Activated CD4-positive, CD25-positive, alpha-beta regulatory T cell treated with anti-CD3 and anti-CD28 coated beads, Interleukin-2, amount 50 U/mL, for 16 hours (primary cell): ENCODE measurements around the gene DLK2.
"Not testable (repeated sequence)": the region's sequence is repeated elsewhere in the genome, so short reads cannot be mapped to it uniquely, and the experiment has no call there.

Experiments used
- DNase-seq: peaks from one replicate; pipeline ENCODE4 v3.0.0-alpha.2; 2020; ENCODE audit warnings: low read depth, low spot score

DLK2 gene

DNA sequence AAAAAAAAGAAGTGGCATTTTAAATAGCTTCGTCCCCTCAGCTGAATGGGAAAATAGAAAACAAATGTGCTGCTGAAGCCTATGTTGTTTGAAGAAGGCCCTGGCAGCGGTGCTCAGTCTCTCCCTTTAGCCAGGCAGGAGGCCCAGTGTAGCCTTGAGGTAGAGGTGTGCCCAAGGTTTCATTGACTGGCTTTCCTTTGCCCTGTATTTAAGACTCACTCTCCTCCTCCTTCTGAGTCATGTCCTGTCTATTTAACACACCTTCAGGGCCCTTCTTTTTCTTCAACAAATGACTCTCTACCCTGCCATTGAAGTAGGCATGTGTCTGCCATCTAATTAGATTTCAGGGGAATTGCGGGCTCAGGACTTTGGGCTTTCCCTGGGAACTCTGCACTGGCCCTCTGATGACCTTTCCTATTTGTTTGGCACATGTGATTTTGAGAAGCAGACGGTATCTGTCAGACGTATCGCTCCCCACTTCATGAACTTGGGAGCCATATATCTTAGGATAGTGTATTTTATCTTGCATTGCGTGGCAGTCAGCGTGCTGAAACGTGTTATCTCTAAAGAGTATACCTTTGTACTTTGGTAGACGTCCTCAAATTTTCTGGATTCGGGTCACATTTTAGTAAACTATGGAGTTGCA is 26.4 kb upstream of the DLK2 start:
- DNase-seq, result no peak

DNA sequence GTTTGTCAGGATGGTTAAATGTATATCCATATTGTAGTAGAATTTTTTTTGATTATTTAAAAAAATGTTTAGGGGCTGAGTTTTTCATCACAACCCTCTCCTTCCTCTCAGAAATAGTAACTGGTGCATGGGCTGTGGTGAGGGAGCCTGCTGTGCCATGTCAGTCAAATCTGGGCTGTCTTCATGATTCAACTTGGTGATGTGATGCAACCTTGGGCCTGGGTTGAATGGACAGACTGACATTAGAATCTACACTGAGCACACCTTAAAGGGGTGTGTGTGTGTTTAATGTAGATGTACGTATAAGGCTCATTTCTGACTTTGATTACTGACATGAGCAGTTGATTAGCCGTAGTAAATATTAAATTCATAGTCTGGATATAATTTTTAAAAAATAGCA is 25.7 kb upstream of the DLK2 start:
- DNase-seq, result no peak

DNA sequence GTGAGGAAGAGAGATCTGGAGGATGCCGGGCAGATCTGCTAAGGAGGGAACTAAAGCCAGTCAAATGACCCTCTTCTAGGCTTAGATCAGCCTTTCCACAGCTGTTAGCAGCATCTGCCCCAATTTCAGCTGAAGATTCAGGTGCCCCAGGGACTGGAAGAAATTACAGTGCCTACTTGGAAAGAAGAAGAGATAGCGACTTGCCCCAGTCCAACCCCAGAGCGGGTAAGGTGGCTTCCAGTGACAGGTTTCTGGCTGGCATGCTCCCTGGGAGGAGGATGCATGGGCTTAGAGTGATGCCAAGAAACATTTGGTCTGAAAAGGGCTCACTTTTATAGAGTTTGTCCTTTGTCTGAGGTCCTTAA is 22.6 kb upstream of the DLK2 start:
- DNase-seq, result no peak

DNA sequence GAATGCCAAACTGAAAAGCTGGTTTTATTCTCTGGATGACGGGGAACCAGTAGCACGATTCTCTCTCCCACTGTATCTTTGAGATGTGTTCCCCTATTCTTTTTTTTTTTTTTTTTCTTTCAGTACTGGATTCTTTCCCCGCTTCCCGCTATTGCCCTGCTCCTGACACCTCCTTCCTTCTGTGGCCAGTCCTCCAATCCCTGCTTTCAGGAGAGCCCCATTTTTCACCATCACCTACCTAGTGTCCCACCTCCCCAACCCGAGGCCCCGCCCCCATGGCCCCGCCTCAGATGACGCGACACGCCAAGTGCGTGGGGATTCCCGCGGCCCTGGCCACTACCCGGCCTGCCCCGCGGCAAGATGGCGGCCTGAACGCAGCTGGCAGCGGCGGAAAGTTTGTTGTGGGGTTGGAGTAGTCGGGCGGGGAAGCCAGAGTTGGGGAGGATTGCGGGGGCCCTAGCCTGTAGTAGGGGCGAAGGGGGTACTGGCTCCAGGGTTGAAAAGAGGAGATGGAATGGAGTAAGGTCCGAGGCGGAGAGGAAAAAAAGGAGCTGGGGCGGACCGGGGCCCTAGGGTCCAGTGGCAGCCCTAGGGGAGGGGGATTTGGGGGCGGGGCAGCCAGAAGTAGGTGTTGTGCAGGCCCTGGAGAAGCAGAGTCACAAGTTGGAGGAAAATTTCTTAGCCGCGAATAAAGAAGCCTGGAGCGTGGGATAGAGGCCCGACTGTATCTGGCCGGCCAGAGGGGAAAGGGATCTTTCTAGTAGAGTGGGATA is 22.1 kb upstream of the DLK2 start, which contains the start of gene TJAP1:
Gene TJAP1, plus strand, starts transcription at position 336 of the 773 bp plus-strand sequence. CDS start 21,432 bp downstream, outside the sequence.
- DNase-seq, result peak; percentile 92

DNA sequence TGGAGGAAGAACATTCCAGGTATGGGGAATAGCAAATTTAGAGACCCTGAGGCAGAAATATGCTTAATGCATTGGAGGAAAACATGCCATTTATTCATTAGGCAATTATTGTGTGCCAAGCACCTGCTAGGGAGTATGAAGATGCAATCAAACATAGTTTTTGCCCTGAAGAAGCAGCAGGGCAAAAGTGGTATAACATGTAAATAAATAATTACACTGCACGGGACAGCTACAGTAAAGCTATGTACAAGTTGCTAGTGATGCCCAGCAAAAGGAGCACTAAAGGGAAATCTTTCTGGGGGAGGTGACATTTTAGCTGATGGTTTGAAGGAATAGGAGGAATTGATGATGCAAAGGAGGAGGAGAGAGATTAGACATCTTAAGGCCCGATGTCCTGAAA is 21.4 kb upstream of the DLK2 start:
- DNase-seq, result no peak

DNA sequence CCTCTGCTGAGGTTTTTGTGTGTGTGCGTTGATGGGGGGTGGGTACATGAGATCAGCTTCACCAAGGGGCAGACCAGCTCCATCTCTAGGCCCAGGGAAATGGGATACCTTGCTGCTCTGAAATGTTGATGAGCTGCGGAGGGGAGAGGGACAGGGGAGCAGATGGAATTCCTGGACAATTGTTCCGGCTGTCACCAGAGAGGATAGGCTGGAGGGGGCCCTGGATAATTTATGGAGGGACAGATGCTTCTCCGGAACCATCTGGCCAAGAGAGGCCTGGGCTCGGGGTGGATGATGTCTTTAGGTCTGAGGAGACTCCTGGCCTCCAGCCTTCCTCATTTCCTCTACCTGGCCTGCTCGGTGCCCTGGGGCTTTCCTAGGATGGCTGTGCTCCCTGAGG is 20.2 kb upstream of the DLK2 start:
- no peak for DNase-seq

DNA sequence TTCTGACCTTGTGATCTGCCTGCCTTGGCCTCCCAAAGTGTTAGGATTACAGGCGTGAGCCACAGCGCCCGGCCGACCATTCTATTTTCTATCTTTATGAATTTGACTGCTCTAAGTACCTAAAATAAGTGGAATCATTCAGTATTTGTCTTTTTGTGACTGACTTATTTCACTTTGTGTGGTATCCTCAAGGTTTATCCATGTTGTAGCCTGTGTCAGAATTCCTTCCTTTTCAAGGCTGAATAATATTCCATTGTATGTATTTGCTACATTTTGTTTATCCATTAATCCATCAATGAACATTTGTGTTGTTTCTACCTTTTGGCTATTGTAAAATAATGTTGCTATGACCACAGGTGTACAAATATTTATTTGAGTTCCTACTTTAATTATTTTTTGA is 17.2 kb upstream of the DLK2 start:
- DNase-seq, result no peak

DNA sequence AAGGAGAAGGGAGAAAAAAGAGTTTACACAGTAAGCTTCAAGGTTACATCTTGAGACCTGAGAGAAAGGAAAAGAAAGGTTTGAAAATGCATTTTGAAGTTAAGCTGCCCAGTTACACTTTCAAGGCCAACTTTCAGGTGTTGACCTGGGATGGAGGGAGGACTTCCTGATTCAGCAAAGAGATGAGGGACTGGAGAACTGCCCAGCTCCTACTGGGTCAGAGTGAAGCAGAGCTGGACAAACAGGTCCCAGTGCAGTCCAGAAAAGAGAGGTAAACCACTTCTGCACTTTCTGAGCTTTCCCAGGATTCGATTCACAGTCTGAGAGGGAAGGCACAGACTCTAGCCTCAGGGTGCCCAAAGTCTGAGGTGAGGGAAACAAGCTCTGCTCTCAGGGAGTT is 16.1 kb upstream of the DLK2 start:
- DNase-seq, result no peak

DNA sequence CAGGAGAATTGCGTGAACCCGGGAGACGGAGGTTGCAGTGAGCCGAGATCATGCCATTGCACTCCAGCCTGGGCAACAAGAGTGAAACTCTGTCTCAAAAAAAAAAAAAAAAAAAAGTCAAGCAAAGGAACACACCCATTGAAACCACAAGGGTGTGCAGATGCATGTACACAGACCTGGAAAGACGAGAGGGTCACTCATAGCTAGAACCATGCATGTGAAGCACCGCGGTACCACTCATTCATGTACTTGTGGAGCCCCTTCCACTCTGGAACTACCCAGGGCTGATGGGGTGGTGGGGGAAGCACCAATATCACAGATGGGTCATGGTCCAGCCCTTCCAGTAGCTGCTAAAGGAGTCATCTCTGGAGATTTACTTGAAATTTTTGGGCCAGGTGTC is 14.6 kb upstream of the DLK2 start:
- DNase-seq, result no peak

DNA sequence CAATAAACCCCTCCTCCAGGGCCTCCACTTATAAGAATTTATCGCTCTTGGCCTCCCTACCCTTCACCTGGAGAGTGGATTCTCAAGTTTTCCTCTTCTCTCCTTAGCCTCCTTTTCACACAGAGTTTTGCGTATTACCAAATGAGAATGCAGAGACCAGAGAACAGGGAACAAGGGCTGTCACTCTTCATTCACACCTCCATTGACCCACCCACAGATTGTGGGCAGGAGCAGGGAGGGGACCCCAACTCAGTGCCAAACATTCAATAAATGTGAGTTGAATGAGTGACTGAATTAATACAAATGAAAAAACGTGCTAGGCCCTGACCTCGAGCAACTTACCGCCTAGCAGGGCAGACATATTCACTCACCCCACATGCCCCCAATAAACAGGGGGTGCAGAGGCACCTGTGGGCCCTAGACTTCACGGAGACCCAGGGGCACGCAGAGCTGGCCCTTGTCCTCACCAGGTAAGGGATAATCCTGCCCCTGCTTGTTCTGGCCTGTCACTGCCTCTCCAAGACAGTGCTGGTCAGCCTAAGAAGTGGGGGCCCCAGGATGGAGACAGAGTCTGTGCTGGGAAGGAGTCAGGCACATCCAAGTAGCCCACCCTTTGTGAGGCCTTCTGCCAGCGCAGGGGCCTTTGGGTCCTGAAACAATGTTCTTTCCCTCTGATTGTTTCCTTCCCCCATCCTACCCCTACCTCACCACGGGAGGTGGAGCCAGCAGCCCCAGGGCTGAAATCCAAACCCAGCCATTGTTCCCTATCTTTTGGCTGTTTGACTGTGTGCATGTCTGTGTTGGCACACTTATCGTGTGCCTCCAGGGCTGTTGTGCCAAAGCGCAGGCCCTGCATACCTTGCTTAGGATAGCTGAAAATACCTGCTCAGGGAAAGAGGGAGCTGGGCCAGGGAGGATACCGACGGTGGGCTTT is 13.7 kb upstream of the DLK2 start:
- DNase-seq, result no peak

DNA sequence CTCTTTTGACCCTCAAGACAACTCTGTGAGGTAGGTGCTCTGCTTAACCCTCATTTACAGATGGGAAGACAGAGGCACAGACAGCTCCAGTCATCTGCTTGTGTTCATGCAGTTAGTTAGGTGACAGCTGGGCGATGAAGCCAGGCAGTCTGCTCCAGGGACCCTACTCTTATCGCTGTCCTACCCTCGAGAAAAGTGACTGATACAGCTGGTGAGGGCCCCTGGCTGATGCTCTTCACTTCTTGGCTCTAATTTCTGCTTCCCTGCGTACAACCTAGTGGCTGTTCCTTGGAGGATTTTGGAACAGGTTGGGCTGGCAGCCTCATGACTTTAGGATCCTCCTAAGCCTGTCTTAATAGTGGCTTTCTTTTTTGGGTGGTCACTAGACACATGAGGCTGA is 12.9 kb upstream of the DLK2 start:
- DNase-seq, result no peak

DNA sequence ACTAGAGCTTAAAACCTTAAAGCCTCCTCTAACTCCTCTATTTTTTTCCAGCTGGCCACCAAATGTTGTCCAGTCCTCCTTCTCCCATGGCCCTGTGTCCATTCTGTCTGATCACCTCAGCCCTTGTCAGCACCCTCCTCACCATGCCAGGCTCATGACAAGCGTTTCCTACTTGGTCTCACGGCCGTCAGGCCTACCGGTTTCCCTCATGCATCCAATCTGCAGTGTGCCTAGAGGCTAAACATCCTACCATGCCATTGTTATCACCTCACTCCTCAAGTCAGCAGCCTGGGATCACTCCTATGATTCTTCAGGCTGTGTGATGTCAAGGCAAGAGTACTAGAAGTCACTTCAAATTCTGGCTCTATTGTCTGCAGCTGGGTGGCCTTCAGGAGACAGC is 12.4 kb upstream of the DLK2 start:
- no peak for DNase-seq

DNA sequence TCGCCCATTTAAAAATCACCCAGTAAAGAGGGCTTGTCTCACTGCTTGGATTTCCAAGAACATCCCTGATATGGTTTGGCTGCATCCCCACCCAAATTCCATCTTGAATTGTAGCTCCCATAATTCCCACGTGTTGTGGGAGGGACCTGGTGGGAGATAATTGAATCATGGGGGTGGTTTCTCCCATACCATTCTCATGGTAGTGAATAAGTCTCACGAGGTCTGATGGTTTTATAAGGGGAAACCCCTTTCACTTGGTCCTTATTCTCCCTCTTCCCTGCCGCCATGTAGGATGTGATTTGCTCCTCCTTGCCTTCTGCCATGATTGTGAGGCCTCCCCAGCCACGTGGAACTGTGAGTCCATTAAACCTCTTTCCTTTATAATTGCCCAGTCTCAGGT is 11.9 kb upstream of the DLK2 start:
- not testable (repeated sequence) for DNase-seq

DNA sequence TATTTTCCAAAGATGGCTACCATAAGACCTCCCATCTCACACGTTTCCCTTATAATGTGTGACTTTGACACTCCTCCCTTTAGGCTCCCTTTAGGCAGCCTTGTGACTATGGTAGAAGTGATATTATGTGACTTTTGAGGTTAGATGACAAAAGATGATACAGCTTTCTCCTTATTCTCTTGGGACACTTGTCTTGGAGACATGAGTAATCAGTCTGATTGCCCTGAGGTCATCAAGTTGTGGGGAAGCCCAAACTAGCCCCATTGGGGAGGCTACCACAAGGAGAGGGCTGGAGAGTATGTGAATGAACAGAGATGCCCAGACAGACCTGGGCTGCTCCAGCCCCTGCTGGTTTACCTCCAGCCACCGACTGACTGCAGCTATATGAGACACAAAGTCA is 10.6 kb upstream of the DLK2 start:
- no peak for DNase-seq

DNA sequence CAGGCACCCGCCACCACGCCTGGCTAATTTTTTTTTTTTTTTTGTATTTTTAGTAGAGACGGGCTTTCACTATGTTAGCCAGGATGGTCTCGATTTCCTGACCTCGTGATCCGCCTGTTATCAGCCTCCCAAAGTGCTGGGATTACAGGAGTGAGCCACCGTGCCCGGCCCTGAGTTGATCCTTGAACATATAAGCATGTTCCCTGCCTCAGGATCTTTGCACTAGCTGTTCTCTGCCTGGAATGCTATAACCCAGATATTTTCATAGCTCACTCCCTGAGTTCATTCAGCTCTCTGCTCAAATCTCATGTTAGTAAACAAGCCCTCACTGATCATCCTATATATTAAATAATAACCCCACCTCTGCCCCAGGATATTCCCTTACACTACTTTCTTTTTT is 9.0 kb upstream of the DLK2 start:
- DNase-seq, result no peak

DNA sequence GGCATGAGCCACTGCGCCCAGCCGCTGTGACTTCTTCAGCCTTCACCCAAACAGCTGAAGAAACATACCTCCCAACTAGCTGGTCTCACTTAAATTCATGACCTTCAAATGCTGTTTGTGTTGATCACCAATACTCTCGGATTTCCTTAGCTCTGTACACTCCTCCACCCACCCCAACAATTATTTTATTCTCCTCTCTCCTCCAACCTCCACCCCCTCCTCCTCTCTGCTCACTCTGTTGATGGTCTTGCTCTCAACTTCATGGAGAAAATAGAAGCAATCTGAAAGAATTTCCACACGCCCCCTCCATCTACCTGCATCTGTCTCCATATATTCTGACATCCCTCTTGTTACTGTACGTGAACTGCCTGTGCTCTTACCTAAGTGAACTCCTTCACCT is 6.6 kb upstream of the DLK2 start:
- no peak for DNase-seq

DNA sequence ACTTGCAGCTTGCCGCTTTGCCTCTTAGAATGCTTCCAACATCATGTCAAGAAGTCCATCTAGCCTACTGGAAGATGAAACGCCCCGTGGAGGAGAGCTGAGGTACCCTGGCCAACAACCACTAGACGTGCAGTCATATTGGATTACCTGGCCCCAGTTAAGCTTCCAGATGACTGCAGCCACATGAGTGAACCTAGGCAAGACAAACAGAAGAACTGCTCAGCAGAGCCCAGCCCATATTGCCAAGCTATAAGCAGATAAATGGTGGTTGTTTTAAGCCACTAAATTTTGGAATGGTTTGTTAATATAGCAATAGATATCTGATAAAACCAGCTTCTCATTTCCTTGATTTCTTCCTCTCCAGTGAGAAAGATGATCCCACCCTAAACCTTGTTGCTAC is 4.7 kb upstream of the DLK2 start:
- DNase-seq, result no peak

DNA sequence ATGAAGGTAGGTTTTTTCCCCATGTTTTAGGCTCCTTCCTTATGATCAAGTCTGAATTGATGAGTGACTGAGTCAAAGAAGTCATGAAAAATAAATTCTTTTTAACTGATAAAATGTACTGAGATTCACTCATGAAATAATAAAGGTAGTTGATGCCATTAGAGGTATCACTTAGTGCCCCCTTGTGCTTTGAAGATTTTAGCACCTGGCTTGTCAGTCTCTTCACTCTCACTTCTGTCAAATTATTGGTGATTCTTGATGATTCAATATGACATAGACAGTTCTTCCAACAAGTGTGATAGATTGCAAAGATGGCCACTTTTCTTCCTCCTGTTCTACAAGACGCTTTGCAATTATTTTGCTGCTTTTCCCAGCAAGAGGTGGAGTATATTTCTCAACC is 4.2 kb upstream of the DLK2 start:
- DNase-seq, result no peak

DNA sequence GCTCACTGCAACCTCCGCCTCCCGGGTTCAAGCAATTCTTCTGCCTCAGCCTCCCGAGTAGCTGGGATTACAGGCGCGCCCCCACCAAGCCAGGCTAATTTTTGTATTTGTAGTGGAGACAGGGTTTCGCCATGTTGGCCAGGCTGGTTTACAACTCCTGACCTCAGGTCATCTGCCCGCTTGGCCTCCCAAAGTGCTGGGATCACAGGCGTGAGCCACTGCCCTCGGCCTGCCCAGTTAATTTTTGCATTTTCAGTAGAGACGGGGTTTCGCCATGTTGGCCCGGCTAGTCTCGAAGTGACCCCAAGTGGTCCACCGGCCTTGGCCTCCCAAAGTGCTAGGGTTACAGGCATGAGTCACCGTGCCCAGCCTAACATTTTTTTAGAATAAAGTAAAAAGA is 2.8 kb upstream of the DLK2 start:
- not testable (repeated sequence) for DNase-seq

DNA sequence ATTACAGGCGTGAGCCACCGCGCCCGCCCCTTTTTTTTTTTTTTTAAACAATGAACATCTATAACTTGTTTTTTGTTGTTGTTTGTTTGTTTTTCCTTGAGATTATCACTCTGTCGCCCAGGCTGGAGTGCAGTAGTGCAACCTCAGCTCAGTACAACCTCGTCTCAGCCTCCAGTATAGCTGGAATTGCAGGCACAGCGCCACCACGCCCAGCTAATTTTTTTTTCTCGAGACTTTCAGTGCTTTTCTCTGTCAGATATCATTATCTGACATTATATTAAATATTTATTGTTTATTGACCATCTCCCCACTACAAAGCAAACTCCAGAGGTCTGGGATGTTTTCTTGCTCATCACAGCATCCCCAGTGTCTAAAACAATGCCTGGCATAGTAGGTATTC is 2.3 kb upstream of the DLK2 start:
- DNase-seq, result no peak

DNA sequence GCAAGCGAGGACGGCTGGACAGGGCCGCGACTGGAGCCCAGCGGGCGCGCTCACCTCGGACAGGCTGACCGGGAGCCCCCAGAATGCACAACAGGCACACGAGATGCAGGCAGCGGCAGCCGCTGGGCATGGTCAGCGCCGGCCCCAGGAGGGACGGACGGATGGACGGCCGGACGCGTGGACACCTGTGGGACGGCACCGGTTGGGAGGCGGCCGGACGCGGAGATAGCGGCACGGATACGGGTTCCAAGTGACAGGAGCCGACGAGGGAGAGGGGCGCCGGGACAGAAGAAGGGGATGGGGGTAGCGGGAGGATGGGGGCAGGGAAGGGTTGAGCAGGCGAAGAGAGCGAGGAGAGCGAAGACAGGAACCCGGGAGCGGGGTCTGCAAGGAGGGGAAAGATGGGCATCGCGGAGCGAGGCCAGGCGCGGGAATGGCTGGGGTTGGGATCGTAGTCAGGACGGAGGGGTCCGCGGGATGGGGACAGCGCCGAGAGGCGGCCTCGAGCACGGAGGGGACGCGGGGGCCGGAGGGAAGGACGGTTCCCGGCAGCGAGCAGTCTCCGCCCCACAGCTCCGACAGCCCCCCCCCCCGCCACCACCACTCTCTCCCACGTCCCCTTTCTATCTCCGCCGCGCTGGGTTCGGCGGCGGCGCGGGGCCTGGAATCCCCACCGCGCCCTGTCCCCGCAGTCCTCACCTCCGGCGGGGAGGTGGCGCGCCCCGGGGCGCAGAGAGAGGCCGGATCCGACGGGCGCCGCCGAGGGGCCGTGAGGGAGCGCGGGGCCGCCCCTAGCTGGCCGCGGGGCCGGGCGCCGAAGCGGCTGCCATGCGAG is 435 bp downstream of the DLK2 start:
- DNase-seq, result no peak

DNA sequence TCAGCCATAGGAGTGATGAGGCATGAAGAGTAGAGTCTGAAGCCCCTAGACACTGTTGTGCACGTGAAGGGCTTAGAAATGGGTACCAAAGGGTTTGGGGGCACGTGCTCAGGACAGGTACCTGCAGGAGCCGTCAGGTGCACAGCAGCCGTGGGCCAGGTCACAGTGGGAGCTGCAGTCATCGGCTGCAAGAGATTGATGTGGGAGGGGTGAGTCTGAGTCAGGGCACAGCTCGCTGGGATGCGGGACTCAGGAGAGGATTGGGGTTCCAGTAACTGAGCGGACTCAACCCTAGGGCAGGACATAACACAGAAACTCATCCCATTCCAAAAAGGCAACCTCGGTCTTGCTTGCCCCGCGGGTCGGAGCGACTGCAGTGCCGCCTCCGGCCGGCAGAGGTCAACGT is 1.1 kb downstream of the DLK2 start:
- peak; percentile 38 for DNase-seq
